PC-9 (cell line): ENCODE measurements around the gene FAM110C.

Experiments
- CTCF ChIP-seq: fragments of 200-600 bp; sonication (generic); conservative IDR thresholded peaks from 2 replicates; pipeline ENCODE4 v1.6.1; 2017; ENCODE audit warnings: mixed run types, antibody characterized with exemption, mild to moderate bottlenecking, moderate library complexity
- EZH2 ChIP-seq: fragments of 200-600 bp; sonication (generic); IDR thresholded peaks from 2 replicates; pipeline ENCODE4 v1.8.0; 2017; ENCODE audit warnings: antibody characterized with exemption, low read depth

- TF ChIP-seq CTCF (no peak), EZH2 (no peak)
Observed at GRCh38 chr2:25543-25942, 20.8 kb downstream of the FAM110C start.
